Measurements from ENCODE around the gene RET.

The RET gene

DNA sequence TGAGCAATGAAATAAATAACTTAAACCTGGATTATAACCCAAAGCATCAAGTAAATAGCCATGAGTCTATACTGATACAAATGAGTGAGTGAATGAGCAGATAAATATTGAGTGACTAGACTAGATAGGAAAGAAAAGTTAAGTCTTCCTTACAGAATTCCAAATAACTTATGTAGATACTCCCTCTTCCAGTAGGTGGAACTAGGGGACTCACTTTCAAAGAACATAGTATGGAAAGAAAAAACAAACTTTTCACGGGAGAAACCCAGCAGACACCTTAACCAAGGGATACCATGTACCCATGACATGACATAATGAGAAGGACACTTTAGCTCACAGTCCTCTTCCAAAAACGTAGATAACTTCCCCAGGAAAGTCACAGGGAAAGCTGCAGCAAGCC is 93.6 kb downstream of the RET start:
- no peaks in the 10 kb centered on the region for H4K20me1 ChIP-seq (ENCODE audit: insufficient read depth)
- no peak overlapping the region for H2AFZ ChIP-seq (ENCODE audit: low read depth)
- no peak overlapping the region for H3K27ac ChIP-seq
- H3K36me3 ChIP-seq (ENCODE audit: insufficient read depth): no peaks in the 10 kb centered on the region
- peaks cover 37% of the 10 kb centered on the region for H3K4me1 ChIP-seq (ENCODE audit: low read depth, poor library complexity, severe bottlenecking)
- TF ChIP-seq, protein P1, sequence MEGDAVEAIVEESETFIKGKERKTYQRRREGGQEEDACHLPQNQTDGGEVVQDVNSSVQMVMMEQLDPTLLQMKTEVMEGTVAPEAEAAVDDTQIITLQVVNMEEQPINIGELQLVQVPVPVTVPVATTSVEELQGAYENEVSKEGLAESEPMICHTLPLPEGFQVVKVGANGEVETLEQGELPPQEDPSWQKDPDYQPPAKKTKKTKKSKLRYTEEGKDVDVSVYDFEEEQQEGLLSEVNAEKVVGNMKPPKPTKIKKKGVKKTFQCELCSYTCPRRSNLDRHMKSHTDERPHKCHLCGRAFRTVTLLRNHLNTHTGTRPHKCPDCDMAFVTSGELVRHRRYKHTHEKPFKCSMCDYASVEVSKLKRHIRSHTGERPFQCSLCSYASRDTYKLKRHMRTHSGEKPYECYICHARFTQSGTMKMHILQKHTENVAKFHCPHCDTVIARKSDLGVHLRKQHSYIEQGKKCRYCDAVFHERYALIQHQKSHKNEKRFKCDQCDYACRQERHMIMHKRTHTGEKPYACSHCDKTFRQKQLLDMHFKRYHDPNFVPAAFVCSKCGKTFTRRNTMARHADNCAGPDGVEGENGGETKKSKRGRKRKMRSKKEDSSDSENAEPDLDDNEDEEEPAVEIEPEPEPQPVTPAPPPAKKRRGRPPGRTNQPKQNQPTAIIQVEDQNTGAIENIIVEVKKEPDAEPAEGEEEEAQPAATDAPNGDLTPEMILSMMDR (conservative IDR thresholded peaks at IDR 0.05; ENCODE audit: low read depth, low read length): no peak
- no peak overlapping the region for H3K9ac ChIP-seq
- no peaks in the 10 kb centered on the region for H3K79me2 ChIP-seq (ENCODE audit: insufficient read depth, low read depth)
- H3K4me2 ChIP-seq: no peak overlapping the region
- no peaks in the 10 kb centered on the region for H3K27me3 ChIP-seq (ENCODE audit: insufficient read depth, low read depth)
- no peak overlapping the region for H3K4me3 ChIP-seq (IDR thresholded peaks at IDR 0.05; ENCODE audit: insufficient read depth, low read depth, low read length)

DNA sequence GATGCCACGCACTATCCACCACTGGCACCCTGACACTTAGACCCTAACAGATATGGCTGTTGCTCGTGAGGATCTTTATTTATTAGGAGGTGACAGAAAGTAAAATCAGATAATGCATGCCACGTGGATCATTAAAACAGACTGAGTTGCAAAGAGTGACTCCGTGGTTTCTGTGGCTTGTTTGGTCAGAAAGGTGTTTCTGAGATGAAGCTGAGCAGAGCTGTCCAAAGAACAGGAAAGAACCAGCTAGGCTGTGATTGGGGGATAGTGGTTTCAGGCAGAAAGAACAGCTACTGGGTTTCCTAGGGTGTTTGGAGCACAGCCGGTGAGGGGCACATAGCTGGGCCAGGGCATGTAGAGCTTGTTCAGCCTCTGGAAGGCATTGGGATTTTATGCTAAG is 95.8 kb downstream of the RET start:
- Histone ChIP-seq H3K4me3 (IDR thresholded peaks at IDR 0.05; ENCODE audit: insufficient read depth, low read depth, low read length) (no peak overlapping the region), H3K9ac (no peak overlapping the region), H3K79me2 (ENCODE audit: insufficient read depth, low read depth) (no peaks in the 10 kb centered on the region), H3K36me3 (ENCODE audit: insufficient read depth) (no peaks in the 10 kb centered on the region), H4K20me1 (ENCODE audit: insufficient read depth) (no peaks in the 10 kb centered on the region), H2AFZ (ENCODE audit: low read depth) (no peak overlapping the region), H3K27me3 (ENCODE audit: insufficient read depth, low read depth) (no peaks in the 10 kb centered on the region), H3K4me1 (ENCODE audit: low read depth, poor library complexity, severe bottlenecking) (peaks cover 21% of the 10 kb centered on the region), H3K4me2 (peak overlapping the region; percentile 22; the same call in 1 of the 2 replicates), H3K27ac (no peak overlapping the region; the same call in 1 of the 2 replicates)
- TF ChIP-seq, protein P1 (conservative IDR thresholded peaks at IDR 0.05; ENCODE audit: low read depth, low read length): no peak

DNA sequence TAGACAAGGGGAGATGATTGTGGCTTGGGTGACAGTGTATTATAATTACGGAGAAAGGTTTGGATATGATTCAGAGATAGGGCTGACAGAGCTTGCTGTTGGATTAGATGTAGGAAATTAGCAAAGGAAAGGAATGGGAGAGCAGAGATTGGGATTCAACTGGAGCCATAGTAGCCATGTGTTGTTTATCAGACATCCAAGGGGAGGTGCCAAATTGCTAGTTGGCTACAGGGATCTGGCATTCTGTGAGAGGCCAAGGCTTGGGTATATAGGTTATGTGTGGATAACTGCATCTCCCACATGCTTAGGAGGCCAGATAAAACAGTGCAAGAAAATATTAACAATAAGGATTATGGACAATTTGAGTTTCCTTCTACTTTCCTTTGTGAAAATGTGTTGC is 96.3 kb downstream of the RET start:
- Histone ChIP-seq H3K4me2 (no peak overlapping the region; the same call in 1 of the 2 replicates), H3K36me3 (ENCODE audit: insufficient read depth) (no peaks in the 10 kb centered on the region), H3K79me2 (ENCODE audit: insufficient read depth, low read depth) (no peaks in the 10 kb centered on the region), H3K4me3 (IDR thresholded peaks at IDR 0.05; ENCODE audit: insufficient read depth, low read depth, low read length) (no peak overlapping the region), H3K27me3 (ENCODE audit: insufficient read depth, low read depth) (no peaks in the 10 kb centered on the region), H3K27ac (no peak overlapping the region), H3K9ac (no peak overlapping the region), H3K4me1 (ENCODE audit: low read depth, poor library complexity, severe bottlenecking) (peaks cover 19% of the 10 kb centered on the region), H2AFZ (ENCODE audit: low read depth) (no peak overlapping the region), H4K20me1 (ENCODE audit: insufficient read depth) (no peaks in the 10 kb centered on the region)
- TF ChIP-seq, protein P1 (conservative IDR thresholded peaks at IDR 0.05; ENCODE audit: low read depth, low read length): no peak

DNA sequence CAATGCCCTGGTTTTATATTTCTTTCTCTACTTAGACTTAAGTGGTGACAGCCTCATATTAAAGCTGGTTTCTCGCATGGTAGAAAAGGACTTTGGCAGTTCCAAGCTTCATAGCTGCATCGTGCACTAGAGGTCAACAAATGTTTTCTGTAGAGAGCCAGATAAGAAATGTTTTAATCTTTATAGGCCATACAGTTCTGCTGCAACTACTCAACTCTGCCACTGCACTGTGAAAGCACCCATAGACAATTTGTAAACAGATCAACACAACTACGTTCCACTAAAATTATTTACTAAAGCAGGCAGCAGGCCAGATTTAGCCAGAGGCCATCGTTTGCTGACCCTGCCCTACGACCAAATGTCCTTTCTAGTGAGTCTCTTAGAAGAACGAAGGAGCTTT is 98.1 kb downstream of the RET start:
- no peaks in the 10 kb centered on the region for H4K20me1 ChIP-seq (ENCODE audit: insufficient read depth)
- H3K4me1 ChIP-seq (ENCODE audit: low read depth, poor library complexity, severe bottlenecking): peaks cover 19% of the 10 kb centered on the region
- no peak overlapping the region for H3K4me2 ChIP-seq
- H3K36me3 ChIP-seq (ENCODE audit: insufficient read depth): no peaks in the 10 kb centered on the region
- TF ChIP-seq, protein P1 (conservative IDR thresholded peaks at IDR 0.05; ENCODE audit: low read depth, low read length): no peak
- no peak overlapping the region for H3K4me3 ChIP-seq (IDR thresholded peaks at IDR 0.05; ENCODE audit: insufficient read depth, low read depth, low read length)
- no peak overlapping the region for H3K27ac ChIP-seq
- H2AFZ ChIP-seq (ENCODE audit: low read depth): no peak overlapping the region
- no peaks in the 10 kb centered on the region for H3K27me3 ChIP-seq (ENCODE audit: insufficient read depth, low read depth)
- no peak overlapping the region for H3K9ac ChIP-seq
- no peaks in the 10 kb centered on the region for H3K79me2 ChIP-seq (ENCODE audit: insufficient read depth, low read depth)

All from KMS-11 (cell line).